SH-SY5Y (cell line): Measurements from ENCODE around the gene MYD88.

ENCODE experiments used
- GATA2 ChIP-seq: IDR thresholded peaks from 2 replicates; pipeline ENCODE4 v1.6.1; 2011; ENCODE audit warnings: mild to moderate bottlenecking, low read depth, low read length
- GATA3 ChIP-seq: IDR thresholded peaks from 2 replicates; pipeline ENCODE4 v1.6.1; 2011; ENCODE audit warnings: low read depth, mild to moderate bottlenecking, low read length, moderate library complexity

The MYD88 gene

DNA sequence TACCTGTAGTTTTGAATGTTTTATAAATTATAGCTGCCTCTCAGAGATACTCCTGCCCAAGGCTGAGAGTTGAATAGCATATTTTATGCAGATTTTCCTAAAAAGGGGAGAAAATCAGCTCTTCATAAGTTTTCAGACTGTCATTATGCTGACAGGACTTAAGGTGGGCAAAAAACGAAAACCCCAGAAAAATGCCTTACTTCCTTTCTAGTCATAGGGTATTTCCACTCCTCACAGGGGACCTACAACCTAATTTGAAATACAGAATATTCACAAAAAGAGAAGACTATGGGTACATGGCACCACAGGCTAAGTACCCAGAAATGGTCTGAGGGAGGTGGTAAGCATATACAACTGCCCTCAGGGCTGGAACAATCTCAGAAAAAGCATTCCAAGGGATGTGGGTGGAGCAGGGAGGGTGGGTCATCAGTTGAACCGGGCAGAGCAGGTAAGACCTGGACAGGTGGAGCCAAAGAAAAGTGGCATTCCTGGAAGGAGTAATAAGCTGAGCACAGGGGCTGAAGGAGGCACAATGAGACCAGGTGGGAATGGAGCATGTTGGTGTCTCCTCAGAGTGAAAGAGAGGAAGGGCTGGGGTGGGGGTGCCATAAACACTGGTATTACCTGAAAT is 16.3 kb downstream of the MYD88 start:
- TF ChIP-seq GATA3 (no peak), GATA2 (no peak)

- TF ChIP-seq GATA3 (no peak), GATA2 (no peak)
Observed at GRCh38 chr3:38155825-38156224, 17.4 kb downstream of the MYD88 start.

DNA sequence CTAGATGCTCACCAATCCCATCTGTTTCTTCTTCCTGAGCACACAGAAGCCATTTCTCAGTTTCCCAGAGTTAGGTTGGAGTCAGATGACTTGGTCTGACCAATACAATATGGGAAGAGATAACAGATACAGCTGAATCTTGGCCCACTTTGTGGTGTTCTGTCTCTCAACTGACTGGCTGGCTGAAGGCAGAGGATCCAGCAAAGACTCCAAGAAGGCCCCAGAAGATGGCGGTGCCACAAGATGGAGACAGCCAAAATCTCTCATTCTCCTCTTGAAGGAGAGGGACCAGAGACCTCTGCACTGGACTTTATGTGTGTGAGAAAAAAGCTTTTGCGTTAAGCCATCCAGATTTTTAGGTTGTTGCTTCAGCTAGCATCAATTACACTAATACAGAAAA is 18.7 kb downstream of the MYD88 start:
- no peak for TF ChIP-seq GATA2
- no peak for TF ChIP-seq GATA3

DNA sequence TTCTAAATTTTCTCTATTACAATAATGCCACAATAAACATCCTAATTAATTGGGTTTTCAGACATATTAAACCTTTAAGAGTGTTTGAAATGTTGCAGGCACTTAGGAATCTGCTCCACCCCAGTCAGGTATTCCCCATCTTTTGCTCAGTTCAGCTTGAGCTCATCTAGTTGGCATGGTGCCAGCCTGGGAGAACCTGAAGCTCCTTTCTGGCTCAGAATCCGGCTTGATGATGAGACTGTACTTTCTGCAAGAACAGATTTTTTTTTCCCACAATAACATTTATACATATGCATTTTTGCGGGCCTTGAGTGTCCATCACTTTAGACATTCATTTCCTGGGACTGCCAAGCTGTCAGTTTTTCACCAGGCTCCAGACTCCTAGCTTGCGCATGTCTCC is 19.1 kb downstream of the MYD88 start:
- TF ChIP-seq GATA3 = no peak
- no peak for TF ChIP-seq GATA2

- TF ChIP-seq GATA3 (no peak), GATA2 (no peak)
Observed at GRCh38 chr3:38158472-38158871, 20.0 kb downstream of the MYD88 start.

- no peak for TF ChIP-seq GATA2
- no peak for TF ChIP-seq GATA3
Observed at GRCh38 chr3:38163117-38163840, 24.8 kb downstream of the MYD88 start.

- TF ChIP-seq GATA3 (no peak), GATA2 (peak; percentile 15; the same call in 1 of the 2 replicates)
Observed at GRCh38 chr3:38163841-38164642, 25.6 kb downstream of the MYD88 start.

GRCh38 chr3:38164643-38164951 is 26.1 kb downstream of the MYD88 start:
- no peak for TF ChIP-seq GATA2
- no peak for TF ChIP-seq GATA3

DNA sequence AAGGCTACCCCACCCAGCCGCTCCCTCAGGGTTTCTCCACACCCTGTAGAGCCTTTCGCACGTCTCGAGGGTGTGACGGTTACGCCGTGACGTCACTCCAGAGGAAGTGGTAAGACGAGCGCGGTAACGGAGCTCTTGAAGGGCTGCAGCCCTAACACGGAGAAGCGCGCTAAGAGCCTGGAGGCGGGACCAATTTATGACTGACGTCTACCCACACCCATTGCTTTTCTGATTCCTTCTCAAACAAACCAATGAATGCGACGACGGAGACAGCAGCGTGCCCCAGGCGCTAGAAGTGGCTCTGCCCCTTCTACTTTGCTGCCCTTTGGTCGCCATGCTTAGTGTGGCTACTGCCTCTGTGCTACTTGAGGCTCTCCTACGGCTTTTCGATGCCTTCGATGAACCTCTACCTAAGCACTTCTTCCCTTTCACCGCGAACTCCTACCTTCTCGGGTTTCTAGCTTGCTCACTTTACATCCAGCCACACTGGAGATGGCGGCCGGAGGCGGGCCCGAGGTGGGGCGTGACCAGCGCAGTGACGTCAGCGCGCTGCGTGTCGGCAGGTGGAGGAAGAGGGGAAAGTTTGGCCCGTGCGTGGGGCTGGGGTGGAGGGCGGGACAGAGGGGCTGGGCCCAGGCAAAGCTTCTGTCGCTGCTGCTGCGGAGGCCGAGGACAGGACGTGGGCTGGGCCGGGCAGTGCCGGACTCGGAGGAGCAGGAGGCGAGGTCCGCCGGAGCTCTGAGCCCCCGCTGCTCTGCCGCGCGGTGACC is 26.7 kb downstream of the MYD88 start, which contains the start of gene OXSR1:
Gene OXSR1 (plus strand): TSS at position 586 of the 770 bp plus-strand sequence. CDS start 340 bp downstream, outside the sequence.
- TF ChIP-seq GATA3 = no peak
- TF ChIP-seq GATA2 = no peak

DNA sequence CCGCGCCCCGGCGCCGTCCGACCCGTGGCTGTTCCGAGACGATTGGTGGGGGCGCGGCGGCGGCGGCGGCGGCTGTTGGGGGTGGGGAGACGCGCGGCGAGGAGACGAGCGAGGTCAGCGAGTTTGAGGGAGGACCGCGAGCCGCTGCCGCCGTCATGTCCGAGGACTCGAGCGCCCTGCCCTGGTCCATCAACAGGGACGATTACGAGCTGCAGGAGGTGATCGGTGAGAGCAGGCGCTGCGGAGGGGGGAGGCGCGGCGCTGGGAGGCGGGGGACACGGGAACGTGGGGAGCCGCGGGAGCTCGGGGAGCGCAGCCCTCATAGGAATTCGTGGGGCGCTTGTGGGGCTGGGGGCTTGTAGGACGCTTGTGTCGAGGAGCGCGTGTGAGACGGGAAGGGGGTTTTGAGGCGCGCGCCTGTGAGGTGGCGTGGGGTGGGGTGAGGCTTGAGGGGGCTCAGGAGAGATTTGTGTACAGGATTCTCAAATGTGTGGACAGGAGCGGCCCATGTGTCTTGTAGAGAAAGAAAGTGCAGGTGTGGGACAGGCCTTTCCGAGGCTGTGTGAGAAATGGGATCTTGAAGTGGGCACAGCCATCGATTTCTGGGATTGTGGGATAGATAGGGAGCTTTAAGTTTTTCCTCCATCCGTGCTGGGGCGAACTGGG is 27.4 kb downstream of the MYD88 start:
- TF ChIP-seq GATA2 (no peak), GATA3 (no peak)

DNA sequence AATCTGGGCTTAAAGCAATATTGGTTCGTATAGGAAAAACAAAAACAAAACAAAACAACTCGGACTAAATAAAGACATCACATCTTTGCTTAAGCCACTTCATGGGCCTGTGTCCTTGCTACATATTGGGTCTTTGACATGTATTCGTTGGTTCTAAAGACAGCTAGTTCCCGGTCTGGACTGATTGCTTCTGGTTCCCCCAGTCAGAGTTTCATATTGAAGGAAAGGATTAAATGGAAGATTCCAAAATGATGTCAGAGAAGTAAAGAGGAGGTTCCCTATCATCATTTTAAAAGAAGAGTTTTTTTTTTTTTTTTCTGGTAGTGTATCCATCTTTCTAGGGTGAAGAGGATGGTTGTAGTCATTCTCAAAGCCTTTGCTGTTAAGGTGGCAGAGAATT is 29.1 kb downstream of the MYD88 start:
- TF ChIP-seq GATA2 (no peak), GATA3 (no peak)

- no peak for TF ChIP-seq GATA2
- TF ChIP-seq GATA3 = no peak
Observed at GRCh38 chr3:38168151-38169026, 29.9 kb downstream of the MYD88 start.

DNA sequence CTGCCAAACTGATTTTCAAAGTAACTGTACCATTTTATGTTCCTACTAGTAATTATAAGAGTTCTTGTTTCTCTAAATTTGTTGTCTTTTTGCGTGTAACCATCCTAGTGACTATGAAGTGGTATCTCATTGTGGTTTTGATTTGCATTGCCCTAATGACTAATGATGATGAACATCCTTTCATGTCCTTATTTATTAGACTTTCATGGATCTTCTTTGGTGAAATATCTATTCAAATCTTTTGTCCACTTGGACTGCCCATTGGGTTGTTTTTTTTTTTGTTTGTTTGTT is 30.5 kb downstream of the MYD88 start:
- TF ChIP-seq GATA2 (no peak), GATA3 (no peak)
